Bronchial epithelial cell (primary cell): ENCODE results near the gene ANKRD16. TPM values are rescaled to one million over a fixed set of nuclear protein-coding genes. Genes with fewer than 3 reads are reported as not detected.
"Not testable (repeated sequence)": the region's sequence is repeated elsewhere in the genome, so short reads cannot be mapped to it uniquely, and the experiment has no call there.

Experiments used
- DNase-seq: peaks from one replicate; pipeline ENCODE4 v3.0.0-alpha.2; 2010; ENCODE audit warnings: low read depth
- FAIRE-seq: peaks from 2 replicates; lab custom pipeline; 2011; peaks lifted over from hg19 to GRCh38; lab: Jason Lieb, UNC
- H3K27me3 ChIP-seq: 2 replicates; pipeline ENCODE4 v1.5.1; 2011; ENCODE audit warnings: low read length; ENCODE audit not compliant: control insufficient read depth, insufficient read depth
- H3K36me3 ChIP-seq: 2 replicates; pipeline ENCODE4 v1.5.1; 2011; ENCODE audit warnings: low read length; ENCODE audit not compliant: control insufficient read depth, insufficient read depth
- H3K4me3 ChIP-seq: 2 replicates; pipeline ENCODE4 v1.5.1; 2011; ENCODE audit warnings: mild to moderate bottlenecking, low read depth, low read length, control low read depth
- total RNA-seq: library from RNA; depleted of rRNA; stranded (reverse); fragments of >200 nt; gene quantifications from 2 replicates; pipeline ENCODE4 v1.2.1, GENCODE V29; 2014
- TF ChIP-seq, protein P1 (sequence below): IDR thresholded peaks from 2 replicates; pipeline ENCODE4 v1.5.1; 2011; ENCODE audit warnings: mild to moderate bottlenecking, moderate library complexity, low read length, control low read depth, inconsistent platforms; ENCODE audit not compliant: insufficient read depth, severe bottlenecking

The ANKRD16 gene
- total RNA-seq, 1 donor from 2014 or later = 5.3 TPM

DNA sequence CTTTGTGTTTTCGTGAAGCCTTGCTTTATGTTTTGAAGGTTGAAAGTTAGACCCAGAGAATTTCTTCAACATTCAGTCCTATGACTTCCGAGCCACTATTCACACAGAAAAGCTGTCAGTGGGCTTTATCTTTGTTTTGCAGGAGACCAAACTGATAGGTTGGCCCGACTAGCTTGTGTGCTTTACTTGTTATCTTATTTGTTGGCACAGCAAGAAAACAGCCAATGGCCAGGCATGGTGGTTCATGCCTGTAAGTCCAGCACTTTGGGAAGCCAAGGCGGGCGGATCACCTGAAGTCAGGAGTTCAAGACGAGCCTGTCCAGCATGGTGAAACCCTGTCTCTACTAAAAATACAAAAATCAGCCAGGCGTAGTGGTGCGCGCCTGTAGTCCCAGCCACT, 60.4 kb downstream of the ANKRD16 start:
- TF ChIP-seq, protein P1, sequence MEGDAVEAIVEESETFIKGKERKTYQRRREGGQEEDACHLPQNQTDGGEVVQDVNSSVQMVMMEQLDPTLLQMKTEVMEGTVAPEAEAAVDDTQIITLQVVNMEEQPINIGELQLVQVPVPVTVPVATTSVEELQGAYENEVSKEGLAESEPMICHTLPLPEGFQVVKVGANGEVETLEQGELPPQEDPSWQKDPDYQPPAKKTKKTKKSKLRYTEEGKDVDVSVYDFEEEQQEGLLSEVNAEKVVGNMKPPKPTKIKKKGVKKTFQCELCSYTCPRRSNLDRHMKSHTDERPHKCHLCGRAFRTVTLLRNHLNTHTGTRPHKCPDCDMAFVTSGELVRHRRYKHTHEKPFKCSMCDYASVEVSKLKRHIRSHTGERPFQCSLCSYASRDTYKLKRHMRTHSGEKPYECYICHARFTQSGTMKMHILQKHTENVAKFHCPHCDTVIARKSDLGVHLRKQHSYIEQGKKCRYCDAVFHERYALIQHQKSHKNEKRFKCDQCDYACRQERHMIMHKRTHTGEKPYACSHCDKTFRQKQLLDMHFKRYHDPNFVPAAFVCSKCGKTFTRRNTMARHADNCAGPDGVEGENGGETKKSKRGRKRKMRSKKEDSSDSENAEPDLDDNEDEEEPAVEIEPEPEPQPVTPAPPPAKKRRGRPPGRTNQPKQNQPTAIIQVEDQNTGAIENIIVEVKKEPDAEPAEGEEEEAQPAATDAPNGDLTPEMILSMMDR = no peak
- Histone ChIP-seq H3K36me3 (no peaks in the 10 kb centered on the region), H3K27me3 (no peaks in the 10 kb centered on the region), H3K4me3 (no peak overlapping the region)
- FAIRE-seq (no peak), DNase-seq (no peak)

DNA sequence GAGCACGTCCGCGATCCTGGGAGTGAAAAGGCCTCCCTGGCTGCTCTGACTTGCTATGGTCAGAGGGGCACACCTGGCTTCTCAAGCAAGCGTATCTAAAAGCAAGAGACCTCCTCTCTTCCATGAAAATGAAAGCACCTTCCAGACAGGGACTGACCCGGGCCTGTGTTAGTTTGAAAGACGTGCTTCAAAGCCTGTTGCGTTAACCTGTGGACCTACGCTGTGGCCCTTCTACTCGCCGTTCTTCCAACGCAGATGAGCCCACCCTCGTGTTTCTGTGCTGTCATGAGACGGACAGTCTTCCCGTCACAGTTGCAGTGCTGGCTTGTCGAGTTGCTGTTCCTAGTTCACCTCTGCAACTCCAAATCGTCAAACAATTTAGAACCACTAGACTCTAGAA, 61.0 kb downstream of the ANKRD16 start:
- H3K27me3 ChIP-seq = no peaks in the 10 kb centered on the region
- no peak for FAIRE-seq
- DNase-seq = no peak
- H3K36me3 ChIP-seq = no peaks in the 10 kb centered on the region
- no peak overlapping the region for H3K4me3 ChIP-seq
- TF ChIP-seq, protein P1 = no peak

DNA sequence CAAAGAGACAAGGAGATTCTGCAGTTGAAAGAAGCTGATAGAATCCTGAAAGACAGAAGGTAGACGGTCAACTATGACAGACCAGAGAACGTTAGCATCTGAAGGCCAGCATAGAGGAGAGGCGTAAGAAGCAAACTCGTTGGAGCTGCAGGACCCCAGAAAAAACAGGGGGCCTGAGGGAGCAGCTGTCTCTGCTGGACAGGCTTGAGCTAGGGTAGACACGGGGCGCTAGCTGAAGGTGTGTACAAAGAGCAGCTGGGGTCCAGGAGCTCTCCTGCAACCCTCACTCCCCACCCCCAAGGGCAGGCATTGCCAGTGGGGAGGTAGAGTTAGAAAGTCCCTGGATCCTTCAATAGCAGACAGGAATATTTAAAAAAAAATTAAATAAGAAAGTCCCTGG, 61.9 kb downstream of the ANKRD16 start:
- DNase-seq (no peak), FAIRE-seq (no peak)
- H3K27me3 ChIP-seq = no peaks in the 10 kb centered on the region
- no peak overlapping the region for H3K4me3 ChIP-seq
- H3K36me3 ChIP-seq = no peaks in the 10 kb centered on the region
- TF ChIP-seq, protein P1 = no peak

DNA sequence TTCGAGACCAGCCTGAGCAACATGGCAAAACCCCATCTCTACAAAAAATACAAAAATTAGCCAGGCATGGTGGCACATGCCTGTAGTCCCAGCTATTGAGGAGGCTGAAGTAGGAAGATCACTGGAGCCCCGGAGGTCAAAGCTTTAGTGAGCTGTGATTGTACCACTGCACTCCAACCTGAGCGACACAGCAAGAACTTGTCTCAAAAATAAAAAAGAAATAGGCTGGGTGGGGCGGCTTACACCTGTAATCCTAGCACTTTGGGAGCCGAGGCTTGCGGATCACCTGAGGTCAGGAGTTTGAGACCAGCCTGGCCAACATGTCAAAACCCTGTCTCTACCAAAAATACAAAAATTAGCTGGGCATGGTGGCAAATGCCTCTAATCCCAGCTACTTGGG, 63.2 kb downstream of the ANKRD16 start:
- H3K36me3 ChIP-seq, H3K4me3 ChIP-seq, FAIRE-seq, H3K27me3 ChIP-seq, DNase-seq: not testable (repeated sequence)

- no peak for DNase-seq
Observed at GRCh38 chr10:5818894-5819293, 70.8 kb downstream of the ANKRD16 start.

DNA sequence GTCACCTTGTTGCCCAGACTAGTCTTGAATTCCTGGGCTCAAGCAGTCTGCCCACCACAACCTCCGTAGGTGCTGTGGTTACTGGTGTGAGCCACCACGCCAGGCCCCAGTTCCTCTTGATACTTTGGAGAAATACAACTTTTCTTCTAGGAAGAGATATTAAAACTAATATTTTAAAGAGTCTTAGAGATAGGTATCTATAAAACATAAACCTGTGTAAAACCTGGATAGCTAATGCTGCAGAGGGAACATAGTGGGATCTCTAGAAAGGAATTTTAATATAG, 71.7 kb downstream of the ANKRD16 start:
- Histone ChIP-seq H3K4me3 (no peak overlapping the region), H3K36me3 (no peaks in the 10 kb centered on the region), H3K27me3 (no peaks in the 10 kb centered on the region)
- TF ChIP-seq, protein P1 = no peak
- FAIRE-seq (no peak), DNase-seq (no peak)

More at GRCh38 chr10:5818894-5819293, 70.8 kb downstream of the ANKRD16 start:
- Histone ChIP-seq H3K4me3 (no peak overlapping the region), H3K36me3 (no peaks in the 10 kb centered on the region), H3K27me3 (no peaks in the 10 kb centered on the region)
- FAIRE-seq = no peak
- TF ChIP-seq, protein P1 = no peak
